Medulla oblongata (tissue), 1 donor: Measurements from ENCODE around the gene KCTD17.

Source experiments
- DNase-seq: peaks from one replicate; pipeline ENCODE4 v3.0.0-alpha.2; 2015; ENCODE audit errors: extremely low spot score

The KCTD17 gene

GRCh38 chr22:37021041-37021440, 30.5 kb upstream of the KCTD17 start:
- no peak for DNase-seq

GRCh38 chr22:37021710-37022482, 29.6 kb upstream of the KCTD17 start:
- peak; percentile 63 for DNase-seq

DNA sequence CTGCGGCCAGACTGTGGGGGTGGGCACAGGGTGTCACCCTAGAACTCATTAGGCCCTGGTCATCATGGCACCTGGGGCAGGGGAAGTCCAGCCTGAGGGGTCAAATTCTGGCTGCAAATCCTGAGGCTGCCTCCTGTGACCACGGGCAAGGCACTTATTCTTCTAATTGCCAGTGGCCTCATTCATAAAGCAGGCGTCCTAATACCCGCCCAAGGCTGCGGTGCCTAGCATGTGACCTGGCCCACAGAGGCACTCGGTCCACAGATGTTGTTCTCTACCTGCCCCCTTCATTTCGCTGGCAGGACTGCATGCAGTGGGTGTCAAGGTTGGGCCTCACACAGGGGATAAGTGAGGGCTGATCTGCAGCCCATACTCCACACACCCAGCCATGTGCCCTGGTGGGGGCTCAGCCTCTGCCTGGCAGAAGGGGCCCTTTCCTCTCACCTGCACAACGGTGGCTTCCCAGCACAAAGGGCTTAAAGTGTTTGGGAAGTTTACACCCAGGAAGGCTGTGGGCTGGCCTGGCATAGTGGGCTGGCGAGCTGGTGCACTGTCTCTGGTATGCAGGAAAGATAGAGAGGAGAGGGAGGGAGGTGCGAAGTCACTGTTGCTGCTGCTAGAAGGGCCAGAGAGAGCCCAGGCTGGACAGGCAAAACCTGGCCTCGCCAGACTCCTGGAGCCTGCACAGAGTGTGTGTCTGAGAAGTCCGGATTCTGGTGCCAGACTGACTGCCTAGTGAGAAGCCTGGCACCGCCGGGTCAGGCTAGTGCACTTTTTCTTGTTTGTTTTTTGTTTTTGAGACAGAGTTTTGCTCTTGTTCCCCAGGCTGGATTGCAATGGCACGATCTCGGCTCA, 28.8 kb upstream of the KCTD17 start:
- peak; percentile 70 for DNase-seq

DNA sequence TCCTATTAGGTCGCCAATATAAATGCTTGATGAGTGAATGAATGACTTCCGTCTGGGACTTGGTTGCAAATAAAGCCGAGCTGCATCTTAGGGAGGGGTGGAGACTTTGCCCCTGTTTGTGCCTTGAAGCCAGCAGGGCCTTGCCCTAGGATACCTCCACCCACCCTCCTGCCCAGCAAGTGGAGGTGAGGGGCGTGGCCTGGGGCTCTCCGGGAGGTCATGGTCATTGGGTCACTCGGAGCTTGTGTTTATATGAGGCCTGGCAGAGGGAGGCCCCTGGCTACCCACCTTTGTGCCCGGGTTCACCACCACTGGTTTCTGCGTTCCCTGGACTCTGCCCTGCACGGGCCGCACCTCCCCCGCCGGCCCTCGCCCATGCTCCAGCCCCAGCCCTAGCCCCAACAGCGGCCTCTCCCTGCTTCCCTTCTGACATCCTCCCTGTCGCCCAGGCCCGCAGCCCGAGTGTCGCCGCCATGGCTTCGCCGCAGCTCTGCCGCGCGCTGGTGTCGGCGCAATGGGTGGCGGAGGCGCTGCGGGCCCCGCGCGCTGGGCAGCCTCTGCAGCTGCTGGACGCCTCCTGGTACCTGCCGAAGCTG, 27.7 kb upstream of the KCTD17 start:
- no peak for DNase-seq

DNA sequence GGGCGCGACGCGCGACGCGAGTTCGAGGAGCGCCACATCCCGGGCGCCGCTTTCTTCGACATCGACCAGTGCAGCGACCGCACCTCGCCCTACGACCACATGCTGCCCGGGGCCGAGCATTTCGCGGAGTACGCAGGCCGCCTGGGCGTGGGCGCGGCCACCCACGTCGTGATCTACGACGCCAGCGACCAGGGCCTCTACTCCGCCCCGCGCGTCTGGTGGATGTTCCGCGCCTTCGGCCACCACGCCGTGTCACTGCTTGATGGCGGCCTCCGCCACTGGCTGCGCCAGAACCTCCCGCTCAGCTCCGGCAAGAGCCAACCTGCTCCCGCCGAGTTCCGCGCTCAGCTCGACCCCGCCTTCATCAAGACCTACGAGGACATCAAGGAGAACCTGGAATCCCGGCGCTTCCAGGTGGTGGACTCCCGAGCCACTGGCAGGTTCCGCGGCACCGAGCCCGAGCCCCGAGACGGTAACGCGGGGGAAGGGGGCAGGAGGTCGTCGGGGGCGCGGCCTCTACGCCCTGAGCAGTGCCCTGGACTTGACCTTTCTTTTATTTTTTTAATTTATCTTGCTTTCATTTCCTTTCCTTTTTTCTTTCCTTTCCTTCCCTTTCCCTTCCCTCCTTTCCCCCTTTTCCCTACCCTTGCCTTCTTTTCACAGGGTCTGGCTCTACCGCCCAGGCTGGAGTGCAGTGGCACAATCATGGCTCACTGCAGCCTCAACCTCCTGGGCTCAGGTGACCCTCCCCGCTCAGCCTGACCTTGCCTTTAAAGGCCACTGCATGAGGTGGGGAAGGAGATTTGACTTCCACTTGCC, 27.0 kb upstream of the KCTD17 start:
- no peak for DNase-seq

DNA sequence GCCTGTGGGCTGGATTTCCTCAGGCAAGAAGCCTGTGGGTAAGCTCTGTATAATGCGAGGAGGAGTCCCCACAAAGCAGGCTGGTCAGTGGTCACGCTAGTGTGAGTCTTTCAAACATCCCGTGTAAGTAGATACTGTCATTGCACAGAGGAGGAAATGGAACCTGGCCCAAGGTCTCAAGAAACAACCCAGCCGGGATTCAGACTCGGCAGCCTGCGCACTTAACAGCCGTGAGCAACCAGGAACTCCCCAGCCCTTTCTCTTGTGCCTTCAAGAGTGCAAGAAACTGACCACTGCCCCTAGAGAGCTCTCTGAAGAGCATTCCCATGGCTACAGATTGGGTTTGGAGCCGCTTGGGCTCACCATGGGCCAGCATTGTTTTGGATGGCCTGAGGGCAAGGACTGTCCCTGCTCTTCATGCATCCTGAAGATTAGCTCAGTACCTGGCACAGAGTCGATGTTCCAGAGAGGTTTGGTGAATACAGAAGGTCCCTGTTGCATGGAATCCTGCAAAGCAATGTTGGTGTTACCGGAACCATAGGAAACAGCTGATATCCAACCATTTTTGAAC, 26.0 kb upstream of the KCTD17 start:
- DNase-seq: no peak

- DNase-seq: no peak
Measured at GRCh38 chr22:37026325-37026724, 25.2 kb upstream of the KCTD17 start.

- DNase-seq: no peak
Measured at GRCh38 chr22:37027556-37027955, 24.0 kb upstream of the KCTD17 start.

GRCh38 chr22:37028692-37029674, 22.6 kb upstream of the KCTD17 start:
- DNase-seq: no peak

DNA sequence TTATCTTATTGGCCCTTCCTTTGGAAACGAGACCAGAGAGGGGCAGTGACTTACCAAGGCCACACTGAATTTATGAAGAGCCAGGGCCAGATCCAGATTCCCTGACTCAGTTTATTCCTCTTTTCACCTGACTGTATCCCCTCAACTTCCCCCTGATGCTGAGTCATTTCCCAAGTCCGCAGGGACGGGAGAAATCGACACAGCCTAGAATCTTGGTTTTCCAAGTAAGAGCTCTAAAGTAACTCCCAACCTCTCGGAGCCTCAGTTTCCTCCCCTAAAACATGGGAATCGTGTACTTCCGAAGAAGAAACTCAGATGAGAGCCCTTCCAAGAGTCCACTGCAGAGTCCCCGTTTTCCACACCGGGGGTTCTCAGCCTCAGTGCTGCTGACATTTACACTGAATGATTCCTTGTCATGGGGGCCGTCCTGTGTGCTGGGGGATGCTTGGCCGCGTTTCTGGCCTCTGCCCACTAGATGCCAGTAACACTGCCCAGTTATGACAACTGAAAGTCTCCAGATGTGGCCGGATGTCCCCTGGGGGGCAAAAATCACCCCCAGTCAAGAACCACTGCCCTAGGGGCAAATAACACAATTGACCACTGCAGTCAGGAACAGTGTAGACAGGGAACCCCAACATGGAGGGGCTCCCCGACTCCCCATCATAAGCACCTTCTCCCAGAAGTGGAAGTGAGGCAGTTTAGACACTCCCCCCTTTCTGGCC, 20.8 kb upstream of the KCTD17 start:
- no peak for DNase-seq

DNA sequence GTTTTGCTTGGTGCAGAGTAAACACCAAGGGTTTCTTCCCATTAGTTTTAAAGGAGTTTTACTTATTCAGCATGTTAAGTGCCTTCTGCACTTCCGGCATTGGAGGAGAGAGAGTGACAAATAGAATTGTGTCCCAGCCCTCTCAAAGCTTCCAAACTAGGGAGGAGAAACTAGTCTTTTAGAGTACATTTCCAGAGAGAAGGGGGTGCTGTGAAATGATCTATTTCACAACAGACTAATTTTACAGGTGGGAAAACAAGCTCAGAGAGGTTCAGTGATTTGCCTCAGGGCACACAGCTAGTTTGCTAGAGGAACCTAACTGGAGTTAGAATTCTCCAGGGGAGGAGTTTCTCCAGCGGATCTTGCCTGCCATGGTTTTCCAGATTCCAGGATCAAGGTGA, 19.4 kb upstream of the KCTD17 start:
- no peak for DNase-seq

GRCh38 chr22:37032535-37033460, 18.7 kb upstream of the KCTD17 start:
- no peak for DNase-seq

GRCh38 chr22:37033605-37034430, 17.7 kb upstream of the KCTD17 start:
- no peak for DNase-seq

DNA sequence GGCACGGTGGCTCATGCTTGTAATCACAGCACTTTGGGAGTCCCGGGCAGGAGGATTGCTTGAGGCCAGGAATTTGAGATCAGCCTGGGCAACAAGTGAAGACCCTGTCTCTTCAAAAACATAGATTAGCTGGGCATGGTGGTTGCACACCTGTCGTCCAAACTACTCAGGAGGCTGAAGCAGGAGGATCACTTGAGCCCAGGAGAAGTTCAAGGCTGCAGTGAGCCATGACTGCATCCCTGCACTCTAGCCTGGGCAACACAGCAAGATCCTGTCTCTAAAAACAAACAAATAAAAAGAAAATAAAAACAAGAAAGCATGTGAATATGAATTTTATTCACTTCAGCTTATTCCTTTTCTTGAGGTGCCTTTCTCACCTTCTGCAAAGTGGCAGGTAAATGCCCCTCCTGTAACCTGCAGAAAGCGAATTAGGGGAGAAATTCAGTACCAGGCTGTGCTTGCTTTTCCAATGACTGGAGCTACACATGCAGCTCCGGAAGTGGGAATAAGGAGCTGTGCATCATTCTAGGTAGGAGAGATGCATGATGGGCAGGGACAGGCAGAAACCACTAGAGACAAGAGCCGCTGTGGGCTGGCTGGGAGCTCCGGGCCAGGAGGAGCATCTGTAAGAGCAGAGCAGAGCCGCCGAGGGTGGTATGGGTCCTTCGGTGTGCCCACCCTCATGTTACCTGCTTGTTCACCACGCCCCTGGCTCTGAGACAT, 14.7 kb upstream of the KCTD17 start:
- DNase-seq: no peak

DNA sequence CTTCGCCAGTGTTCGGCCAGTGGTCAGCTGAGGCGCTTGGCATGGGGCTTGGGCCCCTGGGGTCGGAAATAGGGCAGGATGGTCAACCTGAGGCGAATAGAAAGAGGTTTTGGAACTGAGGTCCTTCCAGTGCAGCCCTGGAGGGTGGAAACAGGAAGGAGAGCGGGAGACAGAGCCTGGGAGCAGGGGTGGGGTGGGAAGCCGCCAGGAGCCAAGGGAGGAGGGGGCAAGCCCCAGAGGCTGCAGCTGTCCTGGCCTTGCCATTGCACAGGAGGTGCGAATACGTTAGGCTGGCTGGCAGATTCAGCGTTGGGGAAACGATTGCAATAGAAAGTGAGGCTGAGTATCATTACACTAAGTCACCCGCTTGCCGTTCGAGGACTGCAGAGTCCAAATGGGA, 13.9 kb upstream of the KCTD17 start:
- no peak for DNase-seq

DNA sequence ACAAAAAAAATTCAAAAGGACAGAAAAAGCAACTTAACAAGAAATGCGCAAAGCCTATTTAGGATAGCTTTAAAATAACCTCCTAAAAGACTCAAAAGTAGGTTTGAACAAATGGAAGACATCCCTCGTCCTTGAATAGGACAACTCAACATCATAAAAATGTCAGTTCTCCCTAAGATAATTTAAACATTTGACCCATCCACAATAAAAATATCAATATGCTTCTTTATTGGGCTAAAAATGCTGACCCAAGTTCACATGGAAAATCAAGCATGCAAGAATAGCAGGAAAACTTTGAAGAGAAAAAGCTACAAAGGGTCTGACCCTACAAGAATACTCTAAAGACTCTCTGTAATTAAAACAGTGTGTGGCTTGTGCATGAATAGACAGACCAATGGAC, 12.1 kb upstream of the KCTD17 start:
- no peak for DNase-seq
